Activated T-cell treated with anti-CD3 and anti-CD28 coated beads for 48 hours (primary cell): ENCODE results near the gene PSMC2.

Source experiments
- DNase-seq: peaks from one replicate; pipeline ENCODE4 v3.0.0-alpha.2; 2020; ENCODE audit warnings: low read depth

The PSMC2 gene

GRCh38 chr7:103347507-103348267 is at the start of gene PSMC2:
Gene PSMC2, plus strand, starts transcription at chr7:103347643. Its CDS starts 69 bp downstream, at chr7:103347712.
- DNase-seq, result peak; percentile 72

DNA sequence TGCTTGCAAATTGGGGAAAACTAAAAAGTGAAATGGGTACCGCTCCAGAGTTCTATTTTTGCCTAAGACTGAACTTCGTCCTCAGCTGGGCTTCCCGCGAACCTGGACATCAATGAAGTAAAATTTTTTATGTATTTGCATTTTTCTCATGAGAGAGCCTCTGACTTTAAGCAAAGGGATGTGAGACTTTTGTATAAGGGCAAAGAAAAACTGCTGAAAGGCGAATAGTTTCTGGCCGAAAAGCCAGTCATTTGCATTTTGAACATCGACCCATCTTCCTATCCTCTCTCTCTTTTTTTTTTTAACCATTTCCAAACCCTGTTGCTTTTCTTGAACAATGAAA is 49.6 kb upstream of the PSMC2 start:
- DNase-seq, result no peak

DNA sequence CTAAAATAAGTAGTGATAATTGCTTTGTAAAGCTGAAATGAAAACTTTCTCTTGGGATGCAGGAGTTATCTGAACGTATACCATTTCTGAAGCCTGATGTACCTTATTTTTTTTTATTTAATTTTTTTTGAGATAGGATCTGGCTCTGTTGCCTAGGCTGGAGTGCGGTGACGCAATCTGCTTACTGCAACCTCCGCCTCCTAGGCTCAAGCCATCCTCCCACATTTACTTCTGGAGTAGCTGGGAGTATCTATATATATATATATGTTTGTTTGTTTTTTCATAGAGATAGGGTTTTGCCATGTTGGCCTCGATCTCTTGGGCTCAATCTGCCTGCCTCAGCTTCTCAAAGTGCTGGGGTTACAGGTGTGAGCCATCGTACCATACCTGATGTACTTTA is 47.8 kb upstream of the PSMC2 start:
- DNase-seq, result no peak

DNA sequence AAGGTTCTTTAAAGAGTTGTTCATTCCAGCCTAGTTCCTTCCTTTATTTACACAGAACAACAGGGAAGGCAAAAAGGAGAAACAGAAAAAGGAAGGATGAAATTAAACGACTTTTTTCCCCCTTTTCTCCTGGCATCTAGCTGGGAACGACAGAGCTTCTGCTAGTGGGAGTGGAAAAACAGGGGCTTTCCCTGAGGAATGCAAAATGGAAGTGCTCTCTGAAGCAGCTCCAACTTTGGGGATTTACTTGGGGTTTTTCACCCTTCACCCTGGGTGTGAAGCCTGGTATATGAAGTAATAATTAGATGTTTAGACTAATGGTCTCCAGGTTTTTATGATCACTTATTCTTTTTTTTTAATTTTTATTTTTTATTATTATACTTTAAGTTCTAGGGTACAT is 46.0 kb upstream of the PSMC2 start:
- DNase-seq, result no peak

DNA sequence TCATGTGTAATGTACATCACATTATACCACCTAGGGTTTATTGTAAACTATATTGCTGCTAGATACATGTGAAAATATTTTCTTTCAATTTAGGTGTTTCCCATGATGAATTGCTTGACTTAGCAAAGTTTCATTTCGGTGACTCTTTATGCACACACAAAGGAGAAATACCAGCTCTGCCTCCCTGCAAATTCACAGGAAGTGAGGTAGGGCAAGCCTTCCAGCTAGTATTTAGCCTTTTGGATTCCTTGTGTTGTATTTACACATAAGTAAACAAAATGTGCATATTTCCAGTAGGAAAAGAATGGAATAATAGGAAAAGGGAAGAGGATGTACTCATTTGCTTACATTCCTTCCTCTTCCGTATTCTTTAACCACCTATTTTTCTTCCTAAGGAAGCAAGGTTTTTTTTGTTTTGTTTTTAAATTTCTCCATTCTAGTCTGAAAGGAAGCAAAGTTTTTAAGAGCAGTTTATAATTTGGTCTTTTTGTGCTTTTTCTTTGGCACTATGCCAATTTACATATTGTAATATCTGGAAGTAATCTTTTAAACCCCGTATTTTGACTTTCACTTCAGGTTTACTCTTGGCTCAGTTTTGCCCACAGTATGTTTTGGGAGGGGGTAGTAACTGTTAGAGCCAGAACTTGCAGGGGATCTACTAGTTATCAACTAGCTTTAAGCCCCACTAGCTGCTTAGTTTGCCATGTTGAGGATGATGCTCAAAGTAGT is 39.8 kb upstream of the PSMC2 start:
- DNase-seq, result no peak

DNA sequence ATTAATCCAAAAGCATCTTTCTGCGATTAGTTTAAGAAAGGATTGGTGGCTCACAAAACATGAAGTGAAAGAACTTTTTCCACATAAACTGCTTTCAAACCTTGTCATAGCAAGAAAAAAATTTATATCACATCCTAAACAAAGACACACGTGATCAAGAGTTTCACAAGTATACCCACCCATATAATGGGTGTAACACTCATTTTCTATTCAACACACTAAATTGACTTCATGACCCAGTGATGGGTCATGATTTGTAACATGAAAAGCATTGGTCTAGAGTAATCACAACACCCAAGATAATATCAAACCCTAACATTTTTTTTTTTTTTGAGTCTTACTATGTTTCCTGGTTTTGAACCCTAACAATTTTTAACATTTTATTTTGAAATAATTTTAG is 32.6 kb upstream of the PSMC2 start:
- no peak for DNase-seq

DNA sequence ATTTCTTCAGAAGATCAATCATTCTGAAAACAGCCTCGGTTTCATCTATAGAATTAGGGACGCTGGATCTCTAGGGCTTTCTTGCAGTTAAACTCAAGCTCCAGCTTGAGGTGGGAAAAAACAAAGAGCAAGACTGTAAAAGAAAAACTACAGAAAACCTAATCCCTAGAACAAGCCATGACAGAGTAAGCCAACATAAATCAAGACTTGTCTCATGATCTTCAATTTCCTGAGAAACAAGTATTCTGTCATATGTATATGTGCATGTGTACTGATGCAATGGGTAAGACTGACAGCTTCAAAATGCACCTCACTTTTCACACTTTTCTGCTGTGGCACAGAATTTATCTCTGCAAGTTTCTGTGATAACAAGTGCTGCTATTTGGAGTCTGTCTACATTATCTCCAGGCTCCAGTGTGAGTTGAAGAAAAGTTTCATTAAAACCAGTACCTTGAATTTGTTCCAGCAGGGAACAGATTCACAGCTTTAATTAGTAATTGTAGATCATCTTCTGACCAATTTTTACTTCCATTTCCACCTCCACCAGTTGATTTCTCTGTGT is 31.0 kb upstream of the PSMC2 start:
- no peak for DNase-seq

GRCh38 chr7:103317009-103317408 is 30.4 kb upstream of the PSMC2 start:
- no peak for DNase-seq

GRCh38 chr7:103325744-103326143 is 21.7 kb upstream of the PSMC2 start:
- DNase-seq, result no peak

GRCh38 chr7:103336761-103337160 is 10.7 kb upstream of the PSMC2 start:
- no peak for DNase-seq

- DNase-seq, result no peak
These were observed 8.6 kb upstream of the PSMC2 start for GRCh38 chr7:103338864-103339263.

DNA sequence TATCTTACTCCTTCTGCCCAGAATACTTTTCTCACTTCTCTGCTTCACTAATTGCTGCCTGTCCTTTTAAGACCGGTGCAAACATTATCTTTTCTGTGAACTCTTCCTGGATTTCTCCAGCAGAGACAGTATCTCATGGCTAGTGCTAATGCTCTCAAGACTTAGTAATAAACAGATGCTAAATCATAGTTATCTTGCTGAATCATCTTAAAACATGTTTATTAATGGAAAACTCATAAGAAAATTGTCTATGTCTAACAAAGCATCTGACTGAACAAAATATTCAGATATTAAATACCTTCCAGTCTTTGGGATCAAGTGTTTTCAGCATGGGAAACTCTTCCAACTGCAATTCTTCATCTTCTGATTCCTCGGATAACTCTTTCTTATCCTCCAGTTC is 6.0 kb upstream of the PSMC2 start:
- DNase-seq, result no peak

DNA sequence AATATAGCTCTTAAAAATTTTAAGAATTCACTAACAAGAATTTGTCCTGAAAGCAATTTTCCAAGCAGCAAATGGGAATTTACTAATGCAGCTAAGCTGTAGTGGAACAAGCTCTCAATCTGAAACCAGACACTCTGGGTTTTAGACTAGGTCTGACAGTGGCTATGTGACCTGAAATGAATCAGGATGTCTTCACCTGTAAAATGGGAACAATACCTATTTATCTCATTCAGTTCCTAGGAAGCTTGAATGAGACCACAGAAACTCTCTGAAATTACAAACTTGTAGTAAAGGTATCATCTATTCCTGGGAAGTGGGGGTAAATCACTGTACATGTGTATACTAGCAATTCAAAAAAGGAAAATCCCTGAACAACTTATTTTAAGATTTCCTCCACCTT is 4.1 kb upstream of the PSMC2 start:
- DNase-seq, result no peak

- peak; percentile 18 for DNase-seq
These were observed 3.5 kb upstream of the PSMC2 start for GRCh38 chr7:103343758-103344452.

GRCh38 chr7:103344453-103345149 is 2.8 kb upstream of the PSMC2 start, which contains the start of gene DNAJC2:
Gene DNAJC2, minus strand, starts transcription at chr7:103344767. Its CDS starts 145 bp downstream, at chr7:103344622.
- peak; percentile 80 for DNase-seq

- DNase-seq, result no peak
These were observed 1.0 kb upstream of the PSMC2 start for GRCh38 chr7:103346396-103346795.

GRCh38 chr7:103348452-103348851 is 1.0 kb downstream of the PSMC2 start:
- no peak for DNase-seq

- no peak for DNase-seq
These were observed 1.5 kb downstream of the PSMC2 start for GRCh38 chr7:103348959-103349358.

DNA sequence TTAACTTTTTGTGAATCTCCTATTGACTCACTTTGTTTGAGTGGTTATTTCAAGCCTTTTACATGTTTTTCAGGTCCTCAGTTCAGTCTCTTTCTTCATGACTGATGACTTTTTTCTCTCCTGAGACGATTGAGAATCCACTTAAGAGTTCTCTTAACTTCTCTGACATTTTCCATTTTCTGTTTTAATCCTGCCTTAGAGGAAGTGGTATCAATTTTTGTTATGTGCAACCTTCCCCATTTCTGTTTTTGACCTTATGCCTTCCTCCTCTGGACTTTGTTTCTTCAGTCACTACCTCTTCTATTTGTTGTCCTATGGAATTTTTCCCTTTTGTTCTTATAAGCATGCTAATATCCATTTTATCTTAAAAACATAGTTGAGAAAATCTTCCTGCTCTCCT is 2.4 kb downstream of the PSMC2 start:
- DNase-seq, result no peak

GRCh38 chr7:103369432-103369831 is 22.0 kb downstream of the PSMC2 start:
- no peak for DNase-seq

- DNase-seq, result no peak
These were observed 26.6 kb downstream of the PSMC2 start for GRCh38 chr7:103373866-103374643.
